ENCODE results near the gene SLC35A3. TPM values are rescaled to one million over a fixed set of nuclear protein-coding genes. Genes with fewer than 3 reads are reported as not detected.

Gene SLC35A3
- total RNA-seq, 1 experiment from 2014 or later: 16.9 TPM

- no peak overlapping the region for H3K4me3 ChIP-seq (ENCODE audit: low read depth, low read length)
- no peak for DNase-seq
- ChIA-PET POLR2A (no interaction called here), CTCF (no interaction called here)
- no peaks in the 10 kb centered on the region for H3K9me3 Mint-ChIP-seq (ENCODE audit: unreplicated experiment)
- intact Hi-C loops (cut with micrococcal nuclease; ENCODE audit: unreplicated experiment): no loop called here
- no peaks in the 10 kb centered on the region for H3K27me3 Mint-ChIP-seq (ENCODE audit: insufficient read depth, unreplicated experiment)
- peaks cover 10% of the 10 kb centered on the region; the same call in 1 of the 2 replicates for H3K4me1 ChIP-seq
- peaks cover under 1% of the 10 kb centered on the region for H3K4me1 Mint-ChIP-seq (ENCODE audit: low read depth, unreplicated experiment)
- no peaks in the 10 kb centered on the region for H3K36me3 Mint-ChIP-seq (ENCODE audit: insufficient read depth, unreplicated experiment)
- H3K27ac Mint-ChIP-seq (ENCODE audit: unreplicated experiment): no peak overlapping the region
- no peak for TF ChIP-seq CTCF (IDR thresholded peaks at IDR 0.05; ENCODE audit: insufficient read depth in 1 of 2, low read depth in 1 of 2, low read length in 1 of 2, severe bottlenecking in 1 of 2, unreplicated experiment in 1 of 2)
- H3K4me3 Mint-ChIP-seq (ENCODE audit: unreplicated experiment): no peak overlapping the region
- no peaks in the 10 kb centered on the region for H3K36me3 ChIP-seq (ENCODE audit: control insufficient read depth, insufficient read depth, low read length)
- no peaks in the 10 kb centered on the region for H3K27me3 ChIP-seq (replicated peaks; ENCODE audit: control insufficient read depth, insufficient read depth, low read length)
- H3K9me3 ChIP-seq: no peaks in the 10 kb centered on the region
- no TSS peak for BruUV-seq (replicated peaks)
Measured at GRCh38 chr1:99952522-99952921, 17.3 kb upstream of the SLC35A3 start.

- H3K4me1 ChIP-seq: peaks cover 15% of the 10 kb centered on the region; the same call in 1 of the 2 replicates
- Mint-ChIP-seq H3K9me3 (ENCODE audit: unreplicated experiment) (no peaks in the 10 kb centered on the region), H3K36me3 (ENCODE audit: insufficient read depth, unreplicated experiment) (no peaks in the 10 kb centered on the region), H3K27me3 (ENCODE audit: insufficient read depth, unreplicated experiment) (no peaks in the 10 kb centered on the region), H3K4me1 (ENCODE audit: low read depth, unreplicated experiment) (peaks cover 15% of the 10 kb centered on the region), H3K4me3 (ENCODE audit: unreplicated experiment) (no peak overlapping the region), H3K27ac (ENCODE audit: unreplicated experiment) (no peak overlapping the region)
- ChIA-PET CTCF (no interaction called here), POLR2A (no interaction called here)
- no peaks in the 10 kb centered on the region for H3K9me3 ChIP-seq
- DNase-seq: no peak
- H3K36me3 ChIP-seq (ENCODE audit: control insufficient read depth, insufficient read depth, low read length): no peaks in the 10 kb centered on the region
- no TSS peak for BruUV-seq (replicated peaks)
- TF ChIP-seq CTCF (IDR thresholded peaks at IDR 0.05; ENCODE audit: insufficient read depth in 1 of 2, low read depth in 1 of 2, low read length in 1 of 2, severe bottlenecking in 1 of 2, unreplicated experiment in 1 of 2): no peak
- intact Hi-C loops (cut with micrococcal nuclease; ENCODE audit: unreplicated experiment): no loop called here
- H3K27me3 ChIP-seq (replicated peaks; ENCODE audit: control insufficient read depth, insufficient read depth, low read length): no peaks in the 10 kb centered on the region
- H3K4me3 ChIP-seq (ENCODE audit: low read depth, low read length): no peak overlapping the region
Measured at GRCh38 chr1:99955375-99955774, 14.4 kb upstream of the SLC35A3 start.

- POLR2A ChIA-PET: no interaction called here
- CTCF ChIA-PET: no interaction called here
Measured at GRCh38 chr1:99956755-99957154, 13.0 kb upstream of the SLC35A3 start.

More at GRCh38 chr1:99956755-99957154, 13.0 kb upstream of the SLC35A3 start:
- peak in 1 of 2 experiments; percentile 8 for DNase-seq
- Histone ChIP-seq H3K4me1 (peaks cover 15% of the 10 kb centered on the region; the same call in 1 of the 2 replicates), H3K9me3 (no peaks in the 10 kb centered on the region), H3K36me3 (ENCODE audit: control insufficient read depth, insufficient read depth, low read length) (no peaks in the 10 kb centered on the region), H3K27me3 (replicated peaks; ENCODE audit: control insufficient read depth, insufficient read depth, low read length) (no peaks in the 10 kb centered on the region), H3K4me3 (ENCODE audit: low read depth, low read length) (no peak overlapping the region)
- peaks cover 15% of the 10 kb centered on the region for H3K4me1 Mint-ChIP-seq (ENCODE audit: low read depth, unreplicated experiment)
- no peak for TF ChIP-seq CTCF (IDR thresholded peaks at IDR 0.05; ENCODE audit: insufficient read depth in 1 of 2, low read depth in 1 of 2, low read length in 1 of 2, severe bottlenecking in 1 of 2, unreplicated experiment in 1 of 2)
- no peak overlapping the region for H3K4me3 Mint-ChIP-seq (ENCODE audit: unreplicated experiment)
- no peaks in the 10 kb centered on the region for H3K36me3 Mint-ChIP-seq (ENCODE audit: insufficient read depth, unreplicated experiment)
- intact Hi-C loops (cut with micrococcal nuclease; ENCODE audit: unreplicated experiment): no loop called here
- no peaks in the 10 kb centered on the region for H3K27me3 Mint-ChIP-seq (ENCODE audit: insufficient read depth, unreplicated experiment)
- H3K9me3 Mint-ChIP-seq (ENCODE audit: unreplicated experiment): no peaks in the 10 kb centered on the region
- BruUV-seq (replicated peaks): no TSS peak
- H3K27ac Mint-ChIP-seq (ENCODE audit: unreplicated experiment): peak overlapping the region; percentile 64

Data from Caco-2 (cell line).